ENCODE measurements around the gene STK26. TPM values are rescaled to one million over a fixed set of nuclear protein-coding genes. Genes with fewer than 3 reads are reported as not detected.
"Not testable (repeated sequence)": the region's sequence is repeated elsewhere in the genome, so short reads cannot be mapped to it uniquely, and the experiment has no call there.

The STK26 gene
- total and polyA plus RNA-seq, 8 donors = 13.1 to 23.1 (median 20.0) TPM

- Histone ChIP-seq H3K4me1 (no peaks in the 10 kb centered on the region), H3K4me3 (no peak overlapping the region), H3K27me3 (peaks cover 0 to 22% of the 10 kb centered on the region in 2 donors), H3K27ac (no peak overlapping the region), H3K9me3 (no peaks in the 10 kb centered on the region), H3K36me3 (no peaks in the 10 kb centered on the region)
- ATAC-seq (no peak), DNase-seq (no peak)
- intact Hi-C loops (cut with DNase I) = no loop called here
- TF ChIP-seq CTCF (IDR thresholded peaks at IDR 0.05) = no peak
Measured at GRCh38 chrX:132088864-132089263, 65.8 kb downstream of the STK26 start.

DNA sequence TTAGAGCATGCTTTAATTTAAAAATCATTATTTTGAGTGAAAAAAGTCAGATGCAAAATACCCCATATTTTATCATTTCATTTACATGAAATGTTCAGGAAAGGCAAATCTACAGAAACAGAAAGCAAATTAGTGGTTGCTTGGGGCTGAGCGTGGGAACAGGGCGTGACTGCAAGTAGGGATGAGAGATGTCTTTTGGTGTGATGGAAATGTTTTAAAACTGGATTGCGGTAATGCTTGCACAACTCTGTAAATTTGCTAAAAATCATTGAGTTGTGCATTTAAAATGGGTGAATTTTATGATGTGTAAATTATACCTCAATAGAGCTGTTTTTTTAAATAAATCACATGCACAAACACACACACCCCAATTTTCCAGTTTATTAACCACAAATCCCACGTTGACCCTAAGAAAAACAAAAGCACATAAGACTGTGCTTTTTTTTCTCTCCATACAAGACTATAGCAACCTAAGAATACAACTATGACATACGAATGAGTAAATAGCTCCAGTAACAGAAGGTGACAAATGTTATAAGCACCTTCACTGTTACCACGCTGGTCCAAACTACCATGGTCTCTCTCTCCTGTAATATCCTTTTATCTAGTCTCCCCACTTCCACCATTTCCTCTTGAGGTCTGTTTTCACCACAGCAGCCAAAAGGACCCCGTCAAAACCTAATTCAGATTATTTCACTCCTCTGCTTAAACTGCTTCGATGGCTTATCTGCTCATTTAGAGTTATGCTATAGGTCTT is 67.5 kb downstream of the STK26 start:
- no peak overlapping the region for H3K27ac ChIP-seq
- no peak for TF ChIP-seq CTCF (IDR thresholded peaks at IDR 0.05)
- no peak for ATAC-seq
- no peak overlapping the region for H3K4me3 ChIP-seq
- H3K36me3 ChIP-seq = no peaks in the 10 kb centered on the region
- no peaks in the 10 kb centered on the region for H3K4me1 ChIP-seq
- intact Hi-C loops (cut with DNase I) = no loop called here
- H3K27me3 ChIP-seq = peaks cover 0 to 17% of the 10 kb centered on the region in 2 donors
- no peak for DNase-seq
- H3K9me3 ChIP-seq = no peaks in the 10 kb centered on the region

- no peak overlapping the region for H3K27ac ChIP-seq
- intact Hi-C loops (cut with DNase I) = no loop called here
Measured at GRCh38 chrX:132092439-132093065, 69.5 kb downstream of the STK26 start.

DNA sequence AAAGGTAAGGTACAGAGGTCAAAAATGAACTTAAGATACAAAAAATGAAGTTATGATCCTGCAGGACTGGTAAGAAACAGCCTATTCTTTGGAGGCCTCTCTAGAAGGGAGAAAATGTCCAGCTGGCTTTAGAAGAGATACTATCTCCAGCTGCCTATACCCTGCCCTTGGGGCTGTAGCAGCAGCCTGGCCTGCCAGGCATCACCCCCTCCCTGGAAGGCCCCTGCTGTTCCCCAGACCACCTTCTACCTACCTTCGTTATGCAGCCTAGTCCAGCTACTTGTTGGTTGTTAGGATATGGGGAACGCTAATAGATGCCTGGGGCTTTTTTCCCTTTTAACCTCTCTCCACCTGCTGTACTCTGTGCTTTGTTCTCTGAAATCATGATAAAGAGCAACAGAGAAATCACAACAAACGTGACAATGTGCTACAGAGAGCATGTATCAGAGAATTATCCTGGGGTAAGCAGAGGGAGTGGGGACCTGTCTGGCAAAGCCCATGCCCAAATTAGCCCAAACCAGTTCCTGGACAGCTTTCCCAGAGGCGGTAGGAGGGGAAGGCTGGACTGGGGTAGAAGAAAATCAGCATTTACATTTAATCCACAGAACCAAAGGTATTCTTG is 70.2 kb downstream of the STK26 start:
- Histone ChIP-seq H3K27ac (no peak overlapping the region), H3K4me1 (no peaks in the 10 kb centered on the region), H3K36me3 (no peaks in the 10 kb centered on the region), H3K27me3 (peaks cover 0 to 10% of the 10 kb centered on the region in 2 donors), H3K4me3 (no peak overlapping the region), H3K9me3 (no peaks in the 10 kb centered on the region)
- ATAC-seq = no peak
- intact Hi-C loops (cut with DNase I) = no loop called here
- DNase-seq = no peak
- no peak for TF ChIP-seq CTCF (IDR thresholded peaks at IDR 0.05)

More at GRCh38 chrX:132092439-132093065, 69.5 kb downstream of the STK26 start:
- DNase-seq (peak in 3 of 4 donors; percentile 32 to 52 (median 34)), ATAC-seq (peak; percentile 86)
- H3K4me3 ChIP-seq = no peak overlapping the region
- TF ChIP-seq CTCF (IDR thresholded peaks at IDR 0.05) = peak; percentile 60 to 74
- H3K36me3 ChIP-seq = no peaks in the 10 kb centered on the region
- H3K9me3 ChIP-seq = no peaks in the 10 kb centered on the region
- H3K27me3 ChIP-seq = peaks cover 0 to 13% of the 10 kb centered on the region in 2 donors
- no peaks in the 10 kb centered on the region for H3K4me1 ChIP-seq

DNA sequence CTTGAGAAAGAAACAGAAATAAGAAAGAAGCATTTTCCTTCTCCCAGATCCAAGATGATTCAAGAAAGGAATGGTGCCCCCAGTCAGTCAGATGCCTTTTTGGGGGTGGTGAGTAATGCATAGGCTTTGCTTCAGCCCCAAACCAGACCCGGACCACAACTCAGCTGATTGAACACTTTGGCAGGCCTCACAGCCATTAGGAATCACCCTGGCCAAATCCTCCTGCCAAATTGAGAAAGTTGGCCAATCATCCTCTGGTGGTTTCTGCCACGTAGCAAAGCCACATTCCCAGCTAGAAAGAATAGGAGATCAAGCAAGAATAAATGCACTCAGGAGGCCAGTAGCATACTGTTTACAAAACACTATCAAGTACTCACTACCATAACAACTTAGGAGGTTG is 71.1 kb downstream of the STK26 start:
- DNase-seq (no peak), ATAC-seq (no peak)
- Histone ChIP-seq H3K27me3 (peaks cover 0 to 10% of the 10 kb centered on the region in 2 donors), H3K9me3 (no peaks in the 10 kb centered on the region), H3K4me1 (no peaks in the 10 kb centered on the region), H3K4me3 (no peak overlapping the region), H3K36me3 (no peaks in the 10 kb centered on the region), H3K27ac (no peak overlapping the region)
- intact Hi-C loops (cut with DNase I) = no loop called here
- TF ChIP-seq CTCF (IDR thresholded peaks at IDR 0.05) = no peak

- H3K36me3 ChIP-seq; H3K27ac ChIP-seq; DNase-seq; intact Hi-C loops (cut with DNase I); H3K4me1 ChIP-seq; ATAC-seq; H3K9me3 ChIP-seq; H3K4me3 ChIP-seq; H3K27me3 ChIP-seq: not testable (repeated sequence)
Measured at GRCh38 chrX:132098704-132099103, 75.6 kb downstream of the STK26 start.

Measured in left lung (tissue), 10 donors.